Measurements from ENCODE around the gene MGAM2. TPM values are rescaled to one million over a fixed set of nuclear protein-coding genes. Genes with fewer than 3 reads are reported as not detected.

Gene MGAM2
- total and polyA plus RNA-seq, 2 experiments from 2014 or later = 0.07 TPM; not detected in 1

Other genes starting within 250 kb of the MGAM2 start
- 1.6 TPM in 1 of 2 replicates, not detected in the other for gene OR9A4, start 195.3 kb upstream of the MGAM2 start, total RNA-seq (2014; rRNA removed; shearing (Covaris generic))
- gene OR9A4, start 195.3 kb upstream of the MGAM2 start, polyA plus RNA-seq (2016; fragmentation: Nextera tagmentation; extraction: Ambion mirVana) = 0.14 TPM in 1 of 2 replicates, not detected in the other
- not detected in 2 replicates for gene CLEC5A, start 164.7 kb upstream of the MGAM2 start, total RNA-seq (2014; rRNA removed; shearing (Covaris generic))
- gene CLEC5A, start 164.7 kb upstream of the MGAM2 start, polyA plus RNA-seq (2016; fragmentation: Nextera tagmentation; extraction: Ambion mirVana) = not detected in 2 replicates
- gene TAS2R38, start 137.9 kb upstream of the MGAM2 start, total RNA-seq (2014; rRNA removed; shearing (Covaris generic)) = 0.24 TPM in 1 of 2 replicates, not detected in the other
- 0.31 TPM in 1 of 2 replicates, not detected in the other for gene TAS2R38, start 137.9 kb upstream of the MGAM2 start, polyA plus RNA-seq (2016; fragmentation: Nextera tagmentation; extraction: Ambion mirVana)
- 0.03 and 0.23 TPM in 2 replicates for gene MGAM, start 115.8 kb upstream of the MGAM2 start, total RNA-seq (2014; rRNA removed; shearing (Covaris generic))
- gene MGAM, start 115.8 kb upstream of the MGAM2 start, polyA plus RNA-seq (2016; fragmentation: Nextera tagmentation; extraction: Ambion mirVana) = 0.29 TPM in 1 of 2 replicates, not detected in the other
- gene PRSS58, start 146.3 kb downstream of the MGAM2 start, total RNA-seq (2014; rRNA removed; shearing (Covaris generic)) = not detected in 2 replicates
- gene PRSS58, start 146.3 kb downstream of the MGAM2 start, polyA plus RNA-seq (2016; fragmentation: Nextera tagmentation; extraction: Ambion mirVana) = not detected in 2 replicates